ENCODE measurements around the gene HELLS.

The HELLS gene

DNA sequence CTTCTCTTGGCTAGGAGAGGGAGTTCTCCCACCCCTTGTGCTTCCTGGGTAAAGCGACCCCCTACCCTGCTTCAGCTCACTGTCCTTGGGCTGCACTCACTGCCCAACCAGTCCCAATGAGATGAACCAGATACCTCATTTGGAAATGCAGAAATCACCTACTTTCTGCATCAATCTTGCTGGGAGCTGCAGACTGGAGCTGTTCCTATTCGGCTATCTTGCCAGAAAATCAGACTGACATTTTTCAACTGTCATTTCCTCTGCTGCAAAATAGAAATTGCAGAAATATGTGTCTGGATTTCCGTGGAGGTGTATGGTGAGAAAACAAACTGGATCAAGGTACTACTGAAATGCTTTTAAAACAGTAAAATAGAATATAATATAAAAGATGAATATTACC is 95.0 kb downstream of the HELLS start:
- Histone ChIP-seq H3K27me3 (ENCODE audit: control insufficient read depth, insufficient read depth, low read length) (no peaks in the 10 kb centered on the region), H3K9me3 (ENCODE audit: control insufficient read depth, low read depth, low read length) (peaks cover 3% of the 10 kb centered on the region), H3K4me3 (ENCODE audit: low read length) (no peak overlapping the region), H3K27ac (ENCODE audit: low read length) (no peak overlapping the region), H3K36me3 (ENCODE audit: control insufficient read depth, low read depth, low read length) (no peaks in the 10 kb centered on the region), H3K4me1 (ENCODE audit: control insufficient read depth, low read depth, low read length) (no peaks in the 10 kb centered on the region), H3K9ac (ENCODE audit: low read length) (no peak overlapping the region)

DNA sequence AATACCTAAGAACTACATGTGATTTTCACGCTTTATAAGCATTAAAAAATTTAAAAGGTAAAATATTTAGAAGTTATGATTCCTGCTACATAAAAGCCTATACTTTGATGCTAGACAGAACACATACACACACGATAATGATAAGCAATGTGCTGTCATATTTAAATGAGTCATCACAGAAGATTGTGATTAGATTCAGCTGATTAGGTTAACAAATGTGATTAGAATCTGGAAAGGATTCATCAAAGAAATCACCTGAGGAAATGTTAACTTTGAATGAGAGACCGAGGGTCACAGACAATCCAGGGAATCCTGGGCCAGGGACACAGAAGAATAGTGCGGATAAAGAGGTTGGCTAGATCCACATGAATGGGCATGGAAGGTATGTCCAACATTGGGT is 95.9 kb downstream of the HELLS start:
- Histone ChIP-seq H3K4me3 (ENCODE audit: low read length) (no peak overlapping the region), H3K27me3 (ENCODE audit: control insufficient read depth, insufficient read depth, low read length) (no peaks in the 10 kb centered on the region), H3K9ac (ENCODE audit: low read length) (no peak overlapping the region), H3K9me3 (ENCODE audit: control insufficient read depth, low read depth, low read length) (peaks cover 3% of the 10 kb centered on the region), H3K36me3 (ENCODE audit: control insufficient read depth, low read depth, low read length) (no peaks in the 10 kb centered on the region), H3K27ac (ENCODE audit: low read length) (no peak overlapping the region), H3K4me1 (ENCODE audit: control insufficient read depth, low read depth, low read length) (no peaks in the 10 kb centered on the region)

DNA sequence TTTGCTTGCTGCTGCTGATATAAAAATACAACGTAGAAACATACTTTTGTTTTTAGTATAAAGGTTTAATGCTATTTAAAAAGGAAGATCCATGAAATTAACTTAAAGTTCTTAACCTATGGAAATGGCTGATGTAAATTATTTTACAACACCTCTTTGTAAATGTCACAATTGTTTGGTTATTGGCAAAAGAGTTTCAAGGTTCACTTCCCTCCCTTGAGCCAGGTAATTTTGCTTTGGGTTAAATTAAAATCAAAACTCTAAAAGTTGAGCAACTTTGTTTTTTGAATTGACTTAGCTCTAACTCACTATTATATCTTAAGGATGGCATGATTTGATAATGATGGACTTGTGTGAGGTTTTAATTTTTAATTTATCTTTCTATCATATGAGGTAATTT is 98.8 kb downstream of the HELLS start:
- Histone ChIP-seq H3K9me3 (ENCODE audit: control insufficient read depth, low read depth, low read length) (no peaks in the 10 kb centered on the region), H3K9ac (ENCODE audit: low read length) (no peak overlapping the region), H3K4me1 (ENCODE audit: control insufficient read depth, low read depth, low read length) (no peaks in the 10 kb centered on the region), H3K27me3 (ENCODE audit: control insufficient read depth, insufficient read depth, low read length) (no peaks in the 10 kb centered on the region), H3K4me3 (ENCODE audit: low read length) (no peak overlapping the region), H3K36me3 (ENCODE audit: control insufficient read depth, low read depth, low read length) (no peaks in the 10 kb centered on the region), H3K27ac (ENCODE audit: low read length) (no peak overlapping the region)

DNA sequence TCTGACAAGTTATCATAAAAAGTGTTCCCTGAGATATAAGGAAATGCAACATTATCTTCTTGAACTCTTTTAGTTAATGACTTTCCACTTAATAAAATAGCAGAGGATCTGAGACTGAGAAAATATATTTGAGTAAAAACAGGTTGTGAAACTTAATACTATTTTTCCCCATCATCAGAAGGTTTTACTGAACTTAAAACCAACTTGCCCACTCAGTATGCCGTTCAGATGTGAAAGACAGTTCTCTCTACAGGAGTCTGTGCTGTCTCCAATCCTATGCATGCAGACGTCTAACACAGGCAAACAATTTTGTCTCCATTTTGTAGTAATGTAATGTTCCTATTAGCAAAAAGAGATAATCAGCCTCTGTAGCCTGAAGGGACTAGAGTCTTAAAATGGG is 99.7 kb downstream of the HELLS start:
- no peak overlapping the region for H3K4me3 ChIP-seq (ENCODE audit: low read length)
- no peaks in the 10 kb centered on the region for H3K9me3 ChIP-seq (ENCODE audit: control insufficient read depth, low read depth, low read length)
- H3K9ac ChIP-seq (ENCODE audit: low read length), result no peak overlapping the region
- H3K36me3 ChIP-seq (ENCODE audit: control insufficient read depth, low read depth, low read length), result no peaks in the 10 kb centered on the region
- no peak overlapping the region for H3K27ac ChIP-seq (ENCODE audit: low read length)
- no peaks in the 10 kb centered on the region for H3K4me1 ChIP-seq (ENCODE audit: control insufficient read depth, low read depth, low read length)
- H3K27me3 ChIP-seq (ENCODE audit: control insufficient read depth, insufficient read depth, low read length), result no peaks in the 10 kb centered on the region
